K562 (cell line): ENCODE results near the gene RBM22. TPM values are rescaled to one million over a fixed set of nuclear protein-coding genes. Genes with fewer than 3 reads are reported as not detected.
A peak's percentile ranks its signal among the peaks of the same experiment; 100 is the strongest.

Source experiments
- ATAC-seq: fragments of 200-7000 bp; cut with Tn5 transposase; 3 replicates; pipeline ENCODE4 v1.9.1; 2020; ENCODE audit warnings: moderate library complexity
- BruUV-seq: library from RNA; stranded (reverse); fragments of 400-500 nt; replicated peaks from 2 replicates; lab custom pipeline; 2021; lab: Mats Ljungman, UMichigan
- CTCF ChIA-PET: fragments of 300-600 bp; formaldehyde crosslinking; extraction: SDS; loops from one replicate; lab custom pipeline; 2021; ENCODE audit warnings: low intra/inter-chr PET ratio; lab: Yijun Ruan, JAX
- POLR2A ChIA-PET: fragments of 300-600, 350-650 bp; sonication (Branson Sonifier 250); formaldehyde crosslinking; extraction: SDS; loops from one replicate; lab custom pipeline; 2021; ENCODE audit warnings: antibody characterized with exemption, inconsistent platforms; lab: Yijun Ruan, JAX
- DNase-seq, 4 experiments: peaks; one replicate each; pipeline versions ENCODE4 v3.0.0 to v3.0.0-alpha.2; 2011 to 2018; ENCODE audit warnings: low spot score in 3 of 4, mixed read lengths in 3 of 4; ENCODE audit errors: extremely low read depth in 1 of 4
- FAIRE-seq: peaks from 2 replicates; lab custom pipeline; 2011; peaks lifted over from hg19 to GRCh38; lab: Jason Lieb, UNC
- H2AFZ ChIP-seq: 2 replicates; pipeline ENCODE4 v1.6.0; 2011; ENCODE audit warnings: low read depth, low read length, control low read depth, inconsistent platforms
- H3K27ac ChIP-seq: fragments of 200-600 bp; 3 replicates; pipeline ENCODE4 v1.8.0; 2011; ENCODE audit warnings: low read depth, mild to moderate bottlenecking, control low read depth, inconsistent platforms, low read length, moderate library complexity, mixed read lengths; ENCODE audit errors: extremely low read depth
- H3K27me3 ChIP-seq, 2 experiments: fragments of 300-600 bp in 1 of 2; 2 replicates in 1 of 2; 3 replicates in 1 of 2; pipeline versions ENCODE4 v1.6.0 to v1.8.0; 2011; ENCODE audit warnings: inconsistent platforms in 2 of 2, low read length in 2 of 2, mild to moderate bottlenecking in 1 of 2, mixed read lengths in 1 of 2, moderate library complexity in 1 of 2; ENCODE audit not compliant: control insufficient read depth in 2 of 2, insufficient read depth in 2 of 2
- H3K36me3 ChIP-seq: fragments of 300-600 bp; 3 replicates; pipeline ENCODE4 v1.8.0; 2011; ENCODE audit warnings: mild to moderate bottlenecking, low read length, inconsistent platforms; ENCODE audit not compliant: control insufficient read depth, insufficient read depth
- H3K4me1 ChIP-seq, 2 experiments: fragments of 200-600 bp in 1 of 2; replicated peaks in 1 of 2; 2 replicates in 1 of 2; 3 replicates in 1 of 2; pipeline versions ENCODE4 v1.5.1 to v1.8.0; 2011; ENCODE audit warnings: inconsistent platforms in 2 of 2, low read length in 2 of 2, mild to moderate bottlenecking in 1 of 2, mixed read lengths in 1 of 2, moderate library complexity in 1 of 2; ENCODE audit not compliant: control insufficient read depth in 2 of 2, insufficient read depth in 2 of 2
- H3K4me2 ChIP-seq: 2 replicates; pipeline ENCODE4 v1.6.1; 2011; ENCODE audit warnings: low read length, control low read depth, inconsistent platforms, mixed read lengths; ENCODE audit not compliant: insufficient read depth
- H3K4me3 ChIP-seq: fragments of 200-600 bp; sonication (generic), shearing (Covaris generic); 2 replicates; pipeline ENCODE4 v1.5.1; 2016; ENCODE audit warnings: control low read depth, inconsistent platforms
- H3K79me2 ChIP-seq: fragments of 200-600 bp; 3 replicates; pipeline ENCODE4 v1.8.0; 2011; ENCODE audit warnings: low read length, inconsistent platforms; ENCODE audit not compliant: control insufficient read depth, insufficient read depth
- H3K9ac ChIP-seq, 2 experiments: 2 replicates each; pipeline versions ENCODE4 v1.6.0 to v1.6.1; 2011; ENCODE audit warnings: low read depth in 2 of 2, low read length in 2 of 2, control low read depth in 1 of 2, inconsistent platforms in 1 of 2, mild to moderate bottlenecking in 1 of 2, mixed read lengths in 1 of 2; ENCODE audit not compliant: insufficient read depth in 1 of 2
- H3K9me1 ChIP-seq: one replicate; pipeline ENCODE4 v1.6.0; 2011; ENCODE audit warnings: inconsistent platforms, mild to moderate bottlenecking, low read length, moderate library complexity; ENCODE audit not compliant: control insufficient read depth, insufficient read depth
- H3K9me3 ChIP-seq: replicated peaks from 2 replicates; pipeline ENCODE4 v1.5.1; 2011; ENCODE audit warnings: low read depth, low read length, inconsistent platforms; ENCODE audit not compliant: control insufficient read depth, insufficient read depth
- H4K20me1 ChIP-seq: replicated peaks from 2 replicates; pipeline ENCODE4 v1.6.1; 2011; ENCODE audit warnings: low read length, inconsistent platforms, mixed read lengths; ENCODE audit not compliant: control insufficient read depth, insufficient read depth
- ZBTB26 ChIP-seq: fragments of 450-650 bp; formaldehyde crosslinking; IDR thresholded peaks from 2 replicates; pipeline ENCODE4 v1.4.0; 2022; ENCODE audit warnings: missing genetic modification characterization
- ZNF263 ChIP-seq: sonication (generic); formaldehyde crosslinking; IDR thresholded peaks from 2 replicates; pipeline ENCODE4 v1.8.0; 2022; ENCODE audit warnings: mild to moderate bottlenecking, missing genetic modification reagents, borderline replicate concordance
- WGBS: fragments of 100-300 bp; shearing (Covaris generic); methylation state at CpG from one replicate; pipeline ENCODE4 v1.1.6; 2016; ENCODE audit warnings: low coverage, mixed read lengths; ENCODE audit not compliant: insufficient coverage; ENCODE audit errors: missing lambda C conversion rate; 5-methylcytosine and 5-hydroxymethylcytosine counted together
- in situ Hi-C: fragments of 300-500 bp; cut with MboI; formaldehyde crosslinking; loops from 4 replicates; pipeline ENCODE4 v1.15.0; 2018; ENCODE audit warnings: inconsistent platforms, mixed read lengths
- intact Hi-C: fragments of 100-400 bp; cut with micrococcal nuclease; formaldehyde crosslinking; loops from 2 replicates; pipeline ENCODE4 v1.14.2; 2022
- polyA plus RNA-seq, 8 experiments: library from polyadenylated mRNA; depleted of rRNA in 4 of 8; stranded (reverse) in 5 of 8; unstranded in 3 of 8; fragments of >200 nt; fragmentation: Nextera tagmentation in 2 of 8; fragmentation: Illumina TruSeq in 1 of 8; extraction: Ambion mirVana in 2 of 8; extraction: Trizol in 1 of 8; gene quantifications; 2 replicates each; pipeline versions ENCODE4 v1.2.1 to v1.2.3, GENCODE V29; 2011 to 2014; ENCODE audit warnings: inconsistent platforms in 1 of 8, missing spikeins in 1 of 8
- total RNA-seq, 7 experiments: library from RNA; depleted of rRNA in 6 of 7; stranded (reverse); fragments of >200 nt in 6 of 7; fragmentation: Illumina TruSeq in 2 of 7; extraction: Trizol in 2 of 7; gene quantifications; 2 replicates each; pipeline versions ENCODE4 v1.2.1 to v1.2.3, GENCODE V29; 2011 to 2021; ENCODE audit warnings: low replicate concordance in 1 of 7

The RBM22 gene
- total and polyA plus RNA-seq, 9 of the 15 experiments (the other 6 are each of a cell fraction or from before 2014, with no cell fraction given), result 31.3 to 82.2 (median 44.8) TPM

- Histone ChIP-seq H3K4me1 (peaks cover under 1 to 2% of the 10 kb centered on the region in 2 experiments; a peak in 3 of 5 replicates), H3K4me3 (no peak overlapping the region), H2AFZ (no peak overlapping the region), H3K4me2 (no peak overlapping the region), H3K9me1 (no peaks in the 10 kb centered on the region), H4K20me1 (no peaks in the 10 kb centered on the region), H3K27me3 (peaks cover 20 to 51% of the 10 kb centered on the region in 2 experiments; a peak in 4 of 5 replicates), H3K9ac (no peak overlapping the region), H3K36me3 (no peaks in the 10 kb centered on the region), H3K27ac (no peak overlapping the region), H3K9me3 (no peaks in the 10 kb centered on the region), H3K79me2 (no peaks in the 10 kb centered on the region)
- no TSS peak for BruUV-seq
- in situ Hi-C loops (no loop called here), intact Hi-C loops (no loop called here)
- TF ChIP-seq ZNF263 (0 out of 2 replicates have a peak, but pooled peaks have one; percentile 57), ZBTB26 (CRISPR knock-in tag) (no peak)
- FAIRE-seq (no peak), ATAC-seq (no peak), DNase-seq (no peak)
- ChIA-PET POLR2A (interaction anchor here (0.7 to 1.4 kb wide), 3 partner anchors 26 to 79 kb away, joined by 3 to 4 read pairs (median 3); no protein-coding TSS in a partner anchor), CTCF (no interaction called here)
- under 1% methylated on average over 9 of the region's 10 CpGs for WGBS
These were observed 38.9 kb downstream of the RBM22 start for GRCh38 chr5:150661821-150662596.
